Measurements from ENCODE around the gene BDKRB2. TPM values are rescaled to one million over a fixed set of nuclear protein-coding genes. Genes with fewer than 3 reads are reported as not detected.

BDKRB2 gene
- polyA plus RNA-seq, 1 donor, result 2.5 TPM

GRCh38 chr14:96252999-96253539 is 48.4 kb downstream of the BDKRB2 start:
- DNase-seq, result no peak

- no peak for DNase-seq
These were observed 50.0 kb downstream of the BDKRB2 start for GRCh38 chr14:96254687-96255086.

GRCh38 chr14:96255501-96256366 is 51.1 kb downstream of the BDKRB2 start, which contains the start of gene BDKRB1:
BDKRB1 (plus strand) TSS chr14:96256210; CDS start chr14:96263683, 7,473 bp downstream.
- DNase-seq, result no peak

DNA sequence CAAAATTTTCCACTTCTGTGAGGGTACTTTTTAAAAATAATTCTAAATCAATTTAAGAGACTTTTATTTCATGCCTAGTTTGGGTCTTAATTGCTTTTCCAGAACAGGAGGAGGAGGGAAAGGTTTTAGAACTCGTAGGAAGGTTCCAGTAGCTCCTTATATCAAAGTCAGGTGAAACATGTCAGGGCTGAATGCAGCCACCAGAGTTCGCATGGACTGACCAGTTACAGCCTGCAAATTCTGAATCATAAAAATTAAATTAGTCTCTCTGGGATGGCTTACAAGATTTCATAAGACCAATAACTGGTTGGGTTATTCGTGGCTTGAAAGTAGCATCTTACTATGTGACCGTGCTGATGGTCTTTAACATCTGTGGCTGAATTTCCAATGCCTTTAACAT is 51.8 kb downstream of the BDKRB2 start:
- DNase-seq, result no peak

GRCh38 chr14:96257056-96257455 is 52.4 kb downstream of the BDKRB2 start:
- DNase-seq, result no peak

- no peak for DNase-seq
These were observed 53.3 kb downstream of the BDKRB2 start for GRCh38 chr14:96257900-96258299.

GRCh38 chr14:96260341-96260821 is 55.7 kb downstream of the BDKRB2 start:
- no peak for DNase-seq

GRCh38 chr14:96261053-96261452 is 56.4 kb downstream of the BDKRB2 start:
- DNase-seq, result no peak

GRCh38 chr14:96261772-96262655 is 57.4 kb downstream of the BDKRB2 start:
- no peak for DNase-seq

GRCh38 chr14:96263347-96264199 is 58.9 kb downstream of the BDKRB2 start:
- no peak for DNase-seq

DNA sequence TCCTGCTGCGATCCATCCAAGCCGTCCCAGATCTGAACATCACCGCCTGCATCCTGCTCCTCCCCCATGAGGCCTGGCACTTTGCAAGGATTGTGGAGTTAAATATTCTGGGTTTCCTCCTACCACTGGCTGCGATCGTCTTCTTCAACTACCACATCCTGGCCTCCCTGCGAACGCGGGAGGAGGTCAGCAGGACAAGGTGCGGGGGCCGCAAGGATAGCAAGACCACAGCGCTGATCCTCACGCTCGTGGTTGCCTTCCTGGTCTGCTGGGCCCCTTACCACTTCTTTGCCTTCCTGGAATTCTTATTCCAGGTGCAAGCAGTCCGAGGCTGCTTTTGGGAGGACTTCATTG is 59.5 kb downstream of the BDKRB2 start:
- DNase-seq, result no peak

DNA sequence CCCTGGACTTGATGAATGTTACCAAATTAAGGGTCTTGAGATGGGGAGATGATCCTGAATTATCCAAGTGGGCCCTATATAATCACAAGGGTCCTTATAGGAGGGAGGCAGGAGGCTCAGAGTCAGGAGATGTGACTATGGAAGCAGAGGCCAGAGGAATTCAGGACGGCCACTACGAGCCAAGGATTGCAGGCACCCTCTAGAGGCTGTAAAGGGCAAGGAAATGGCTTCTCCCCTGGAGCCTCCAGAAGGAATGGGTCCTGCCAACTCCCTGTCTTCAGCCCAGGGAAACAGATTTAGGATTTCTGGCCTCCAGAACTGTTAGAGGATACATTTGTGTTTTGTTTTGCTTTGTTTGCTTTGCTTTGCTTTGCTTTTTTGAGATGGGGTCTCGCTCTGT is 60.2 kb downstream of the BDKRB2 start:
- no peak for DNase-seq

DNA sequence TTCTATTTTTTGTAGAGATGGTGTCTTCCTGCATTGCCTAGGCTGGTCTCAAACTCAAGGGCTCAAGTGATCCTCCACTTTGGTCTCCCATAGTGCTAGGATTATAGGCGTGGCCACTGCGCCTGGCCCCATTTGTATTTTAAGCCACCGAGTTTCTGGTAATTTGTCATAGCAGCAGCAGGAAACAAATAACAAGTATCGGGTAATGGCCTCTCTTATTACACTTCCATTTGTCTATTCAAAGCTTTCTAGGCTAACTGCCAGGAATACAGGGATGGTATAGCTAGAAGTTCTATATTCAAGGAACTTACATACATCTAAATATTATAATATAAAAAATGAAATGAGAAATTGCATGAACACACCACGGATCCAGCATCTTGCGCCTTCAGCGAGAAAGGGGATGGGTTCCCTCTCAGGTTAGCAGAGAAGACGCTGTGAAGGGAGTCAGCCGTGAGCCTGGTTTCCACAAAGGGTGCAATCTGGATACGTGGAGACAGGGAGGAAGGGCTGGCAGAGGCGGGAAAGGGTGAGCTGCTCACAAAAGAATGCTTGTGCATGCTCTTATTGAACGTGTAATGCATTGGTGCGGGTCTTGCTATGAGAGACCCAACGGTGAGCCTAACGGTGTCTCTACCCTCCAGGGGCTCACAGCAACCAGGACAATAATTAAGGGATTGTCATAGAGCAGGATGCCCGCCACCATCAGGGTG is 60.9 kb downstream of the BDKRB2 start:
- DNase-seq, result no peak

DNA sequence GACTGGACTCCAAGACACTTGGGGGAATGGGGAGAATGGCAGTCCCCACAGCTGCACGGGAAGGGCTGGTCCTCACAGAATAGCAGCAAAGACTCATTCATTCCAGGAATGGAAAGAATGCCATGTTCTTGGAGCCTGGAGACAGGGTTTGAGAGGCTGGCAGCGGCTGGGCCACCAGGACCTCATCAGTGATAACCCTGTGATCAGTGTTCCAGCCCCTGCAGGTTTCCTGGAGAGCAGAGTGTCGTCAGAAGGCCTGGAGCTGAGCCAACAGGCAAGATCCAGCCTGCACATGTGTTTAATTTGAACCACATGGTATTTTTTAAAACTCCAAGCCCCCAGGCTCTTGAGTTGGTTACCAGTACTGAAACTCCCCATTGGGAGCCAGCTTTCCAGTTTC is 62.7 kb downstream of the BDKRB2 start:
- DNase-seq, result peak; percentile 63

- no peak for DNase-seq
These were observed 63.3 kb downstream of the BDKRB2 start for GRCh38 chr14:96267916-96268315.

DNA sequence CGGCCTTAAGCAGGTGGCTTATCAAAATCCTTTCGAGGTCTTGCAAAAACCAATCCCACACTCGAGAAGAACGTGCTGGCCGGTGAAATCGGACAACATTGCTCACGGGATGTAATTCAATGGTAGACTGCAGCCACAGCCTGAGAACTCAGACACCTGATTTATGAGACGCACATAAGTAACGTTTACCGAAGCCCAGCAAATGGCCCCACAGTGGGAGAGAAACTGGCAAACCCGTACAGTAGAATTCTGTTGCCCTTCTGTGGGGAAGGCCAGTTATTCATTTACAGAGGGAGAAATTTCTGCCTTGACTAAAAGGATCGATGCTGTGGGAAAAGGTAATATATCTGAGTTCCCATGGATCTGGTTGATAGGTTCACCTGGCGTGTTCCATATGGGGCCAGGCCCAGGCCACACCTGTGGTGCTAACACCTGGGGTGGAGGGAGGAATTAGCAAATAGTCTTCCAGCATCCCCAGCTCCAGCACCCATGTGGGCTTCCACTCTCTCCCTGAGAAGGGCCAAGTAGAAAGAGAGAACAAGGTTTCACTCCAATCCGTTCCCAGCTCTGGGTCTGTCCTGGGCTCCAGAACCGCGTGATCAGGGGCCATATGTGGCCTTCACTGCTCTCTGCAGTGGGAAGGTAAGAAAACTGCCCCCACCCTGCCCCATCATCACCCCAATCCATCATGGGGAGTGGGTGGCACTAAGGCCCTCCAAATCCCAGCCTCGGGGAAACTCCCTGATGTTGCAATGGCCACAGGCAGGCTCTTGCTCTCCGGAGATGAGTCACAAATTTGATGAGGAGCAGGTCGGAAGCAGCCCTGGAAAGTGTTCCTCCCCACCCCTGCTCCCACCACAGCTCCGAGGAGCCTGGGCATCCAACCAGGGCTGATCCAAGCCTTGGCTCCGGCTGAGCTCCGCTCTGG is 64.1 kb downstream of the BDKRB2 start:
- no peak for DNase-seq

DNA sequence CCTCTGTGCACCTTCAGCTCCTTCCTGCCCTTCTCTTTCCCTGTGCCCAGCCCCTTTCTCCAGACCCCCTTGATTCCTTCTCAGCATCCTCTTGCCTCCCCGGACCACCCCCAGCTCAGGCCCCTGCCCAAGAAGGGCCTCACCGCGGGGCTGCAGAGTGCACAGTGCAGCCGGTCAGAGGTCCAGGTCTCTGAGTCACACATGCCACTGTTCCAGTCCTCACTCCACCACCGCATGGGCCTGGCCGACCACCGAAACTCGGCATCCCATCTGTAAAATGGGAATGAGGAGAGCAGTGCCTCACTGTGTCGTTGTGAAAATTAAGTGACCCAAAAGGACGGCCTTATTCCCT is 64.7 kb downstream of the BDKRB2 start:
- DNase-seq, result no peak

DNA sequence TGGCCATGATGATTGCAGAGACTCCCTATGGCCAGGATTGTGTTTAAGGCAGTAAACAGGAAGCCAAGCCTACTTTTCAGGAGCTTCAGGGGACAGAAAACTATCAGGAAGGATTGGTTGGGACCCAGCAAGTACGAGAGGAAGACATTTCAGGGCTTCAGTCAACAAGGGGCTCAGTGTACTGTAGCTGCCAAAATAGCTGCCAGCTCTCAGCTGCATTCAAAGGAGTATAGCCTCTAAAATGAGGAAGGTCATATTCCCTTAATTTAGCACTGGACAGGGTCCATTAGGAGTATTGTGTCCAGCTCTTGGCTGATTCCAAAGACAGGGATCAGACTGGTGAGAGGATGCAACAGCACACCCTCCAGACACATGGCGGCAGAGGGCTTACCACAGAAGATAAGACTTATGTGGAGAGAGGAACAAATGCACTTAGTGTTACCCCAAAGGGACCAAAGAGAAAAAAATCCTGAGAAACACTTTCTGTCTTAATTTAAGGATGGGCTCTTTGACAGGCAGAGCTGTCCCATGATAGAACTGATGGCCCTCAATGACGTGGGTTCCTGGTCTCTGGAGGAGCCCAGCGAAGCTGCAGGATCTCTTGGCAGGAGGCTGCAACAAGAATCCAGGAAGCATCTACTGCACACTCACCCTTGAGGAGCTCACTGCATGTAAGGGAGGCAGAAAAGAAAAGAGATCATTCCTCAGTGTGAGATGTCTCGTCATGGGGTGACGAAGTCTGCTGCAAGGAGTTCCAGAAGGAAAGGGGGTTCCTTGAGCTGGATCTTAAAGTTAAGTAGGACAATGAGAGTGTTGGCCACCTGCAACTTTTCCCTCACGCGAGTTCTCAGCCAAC is 66.2 kb downstream of the BDKRB2 start:
- no peak for DNase-seq

DNA sequence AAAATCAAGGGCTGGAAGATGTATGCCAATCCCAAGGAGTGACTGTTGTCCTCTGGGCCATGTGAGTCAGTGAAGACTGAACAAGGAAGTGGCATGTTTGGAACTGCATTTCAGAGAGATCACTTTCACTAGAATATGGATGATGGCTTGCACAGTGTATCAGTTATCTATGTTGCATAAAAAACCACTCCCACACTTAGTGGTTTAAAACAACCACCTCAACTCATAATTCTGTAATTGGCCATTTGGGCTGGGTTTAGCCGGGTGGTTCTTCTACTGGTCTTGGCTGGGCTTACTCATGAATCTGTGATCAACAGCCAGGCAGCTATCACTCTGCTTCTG is 66.8 kb downstream of the BDKRB2 start:
- DNase-seq, result no peak
